ENCODE results near the gene ADAMTS18. TPM values are rescaled to one million over a fixed set of nuclear protein-coding genes. Genes with fewer than 3 reads are reported as not detected.

The ADAMTS18 gene
- total RNA-seq, 5 donors from 2014 or later (not counting 1 experiment from before 2014, with no cell fraction given): not detected

DNA sequence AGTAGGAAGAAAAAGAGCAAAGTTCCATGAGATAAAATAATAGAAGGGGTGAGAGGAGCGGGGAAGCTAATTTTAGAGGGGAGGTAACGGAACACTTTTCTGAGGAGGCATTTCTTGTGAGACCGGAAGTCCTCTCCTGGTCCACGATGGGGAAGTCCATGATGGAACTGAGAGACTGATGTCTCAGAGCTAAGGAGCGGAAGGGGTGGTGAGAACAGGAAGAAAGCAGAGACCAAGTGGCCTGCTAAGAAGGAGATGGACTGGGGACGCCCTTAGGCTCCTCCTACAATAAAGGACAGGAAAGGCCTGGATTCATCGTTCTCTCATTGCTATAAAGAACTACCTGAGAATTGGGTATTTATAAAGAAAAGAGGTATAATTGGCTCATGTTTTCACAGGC, 59.4 kb downstream of the ADAMTS18 start:
- H3K4me1 ChIP-seq (ENCODE audit: control insufficient read depth in 1 of 2, extremely low read depth in 1 of 2, insufficient read depth in 2 of 2, low read length in 2 of 2): no peaks in the 10 kb centered on the region
- H3K27me3 ChIP-seq (replicated peaks in 1 of 2; ENCODE audit: control insufficient read depth in 2 of 2, extremely low read depth in 1 of 2, insufficient read depth in 2 of 2, low read length in 1 of 2): peaks cover 0 to 3% of the 10 kb centered on the region in 2 experiments
- DNase-seq (no peak), ATAC-seq (replicated peaks in 1 of 4) (no peak)
- no peak overlapping the region for H3K27ac ChIP-seq (ENCODE audit: low read length)
- no peak overlapping the region for H3K4me3 Mint-ChIP-seq
- no peaks in the 10 kb centered on the region for H3K27me3 Mint-ChIP-seq
- H3K4me1 Mint-ChIP-seq: no peaks in the 10 kb centered on the region
- ChIA-PET CTCF (no interaction called here), POLR2A (no interaction called here)
- no peak overlapping the region for H3K4me3 ChIP-seq (ENCODE audit: control insufficient read depth in 1 of 2, extremely low read depth in 1 of 2, low read length in 1 of 2)
- H3K9me3 Mint-ChIP-seq: peaks cover 0 to 7% (median 0%) of the 10 kb centered on the region in 3 donors
- no peaks in the 10 kb centered on the region for H3K36me3 ChIP-seq (ENCODE audit: control insufficient read depth in 2 of 2, extremely low read depth in 1 of 2, insufficient read depth in 1 of 2, low read length in 1 of 2)
- no peaks in the 10 kb centered on the region for H3K9me3 ChIP-seq
- 85% methylated on average over 2 of the region's 7 CpGs for WGBS (ENCODE audit: insufficient coverage)
- H3K36me3 Mint-ChIP-seq: no peaks in the 10 kb centered on the region
- no peak overlapping the region for H3K27ac Mint-ChIP-seq

DNA sequence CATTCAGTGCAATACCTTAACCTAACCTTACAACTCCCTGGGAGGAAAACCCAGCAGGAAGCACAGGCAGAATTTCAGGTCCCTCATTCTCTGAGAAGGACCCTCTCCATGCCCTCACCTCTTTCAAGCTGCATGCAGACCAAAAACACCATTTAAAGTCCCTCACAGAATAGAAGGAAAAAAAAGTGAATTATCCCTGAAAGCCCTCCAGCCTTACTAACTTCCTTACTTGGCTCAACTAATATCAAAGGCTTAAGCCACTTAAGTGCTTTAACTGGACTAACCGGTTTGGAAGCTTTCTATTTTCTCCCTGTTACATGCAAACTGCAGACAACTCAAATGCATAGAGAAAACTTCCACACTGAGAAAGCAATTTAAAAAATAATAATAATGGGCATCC, 60.5 kb downstream of the ADAMTS18 start:
- ATAC-seq (replicated peaks in 1 of 4): no peak
- no peak overlapping the region for H3K27ac Mint-ChIP-seq
- H3K27ac ChIP-seq (ENCODE audit: low read length): no peak overlapping the region
- no peaks in the 10 kb centered on the region for H3K4me1 ChIP-seq (ENCODE audit: control insufficient read depth in 1 of 2, extremely low read depth in 1 of 2, insufficient read depth in 2 of 2, low read length in 2 of 2)
- CTCF ChIA-PET: no interaction called here
- no peaks in the 10 kb centered on the region for H3K9me3 ChIP-seq
- peaks cover 4 to 5% of the 10 kb centered on the region in 2 donors for H3K27me3 Mint-ChIP-seq
- H3K36me3 ChIP-seq (ENCODE audit: control insufficient read depth in 2 of 2, extremely low read depth in 1 of 2, insufficient read depth in 1 of 2, low read length in 1 of 2): no peaks in the 10 kb centered on the region
- no CpG with 5 or more reads among the region's 1 CpG for WGBS (ENCODE audit: insufficient coverage)
- peaks cover 0 to 7% (median 0%) of the 10 kb centered on the region in 3 donors for H3K9me3 Mint-ChIP-seq
- no peaks in the 10 kb centered on the region for H3K36me3 Mint-ChIP-seq
- H3K4me1 Mint-ChIP-seq: no peaks in the 10 kb centered on the region
- no peak overlapping the region for H3K4me3 ChIP-seq (ENCODE audit: control insufficient read depth in 1 of 2, extremely low read depth in 1 of 2, low read length in 1 of 2)
- DNase-seq: no peak
- POLR2A ChIA-PET: no interaction called here
- no peak overlapping the region for H3K4me3 Mint-ChIP-seq
- H3K27me3 ChIP-seq (replicated peaks in 1 of 2; ENCODE audit: control insufficient read depth in 2 of 2, extremely low read depth in 1 of 2, insufficient read depth in 2 of 2, low read length in 1 of 2): peaks cover 0 to 3% of the 10 kb centered on the region in 2 experiments

DNA sequence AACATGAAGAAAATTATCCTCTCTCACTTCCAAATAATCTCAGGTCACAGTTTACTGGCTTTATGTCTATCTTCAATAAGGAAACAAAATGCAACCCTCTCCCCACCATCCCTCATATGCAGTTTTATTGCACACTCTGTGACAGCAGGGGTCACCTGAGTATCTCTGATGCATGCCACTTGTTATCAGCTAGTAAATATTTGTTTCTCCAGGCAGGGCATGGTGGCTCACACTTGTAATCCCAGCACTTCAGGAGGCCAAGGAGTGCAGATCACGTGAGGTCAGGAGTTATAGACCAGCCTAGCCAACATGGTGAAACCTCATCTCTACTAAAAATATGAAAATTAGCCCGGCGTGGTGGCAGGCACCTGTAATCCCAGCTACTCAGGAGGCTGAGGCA, 61.1 kb downstream of the ADAMTS18 start:
- H3K9me3 ChIP-seq: no peaks in the 10 kb centered on the region
- H3K4me1 ChIP-seq (ENCODE audit: control insufficient read depth in 1 of 2, extremely low read depth in 1 of 2, insufficient read depth in 2 of 2, low read length in 2 of 2): no peaks in the 10 kb centered on the region
- ChIA-PET POLR2A (interaction anchor here in 1 of 2 donors (0.6 kb wide), 1 partner anchor 23 kb away, joined by 5 read pairs; no protein-coding TSS in a partner anchor), CTCF (no interaction called here)
- no peak overlapping the region for H3K27ac ChIP-seq (ENCODE audit: low read length)
- H3K4me3 Mint-ChIP-seq: no peak overlapping the region
- H3K36me3 Mint-ChIP-seq: no peaks in the 10 kb centered on the region
- H3K4me1 Mint-ChIP-seq: no peaks in the 10 kb centered on the region
- no peak for ATAC-seq (replicated peaks in 1 of 4)
- no peak overlapping the region for H3K27ac Mint-ChIP-seq
- 75% methylated on average over 2 of the region's 3 CpGs for WGBS (ENCODE audit: insufficient coverage)
- H3K4me3 ChIP-seq (ENCODE audit: control insufficient read depth in 1 of 2, extremely low read depth in 1 of 2, low read length in 1 of 2): no peak overlapping the region
- peaks cover 0 to 7% (median 0%) of the 10 kb centered on the region in 3 donors for H3K9me3 Mint-ChIP-seq
- H3K36me3 ChIP-seq (ENCODE audit: control insufficient read depth in 2 of 2, extremely low read depth in 1 of 2, insufficient read depth in 1 of 2, low read length in 1 of 2): no peaks in the 10 kb centered on the region
- H3K27me3 ChIP-seq (replicated peaks in 1 of 2; ENCODE audit: control insufficient read depth in 2 of 2, extremely low read depth in 1 of 2, insufficient read depth in 2 of 2, low read length in 1 of 2): peaks cover 0 to 3% of the 10 kb centered on the region in 2 experiments
- no peak for DNase-seq
- H3K27me3 Mint-ChIP-seq: peaks cover 4 to 5% of the 10 kb centered on the region in 2 donors

DNA sequence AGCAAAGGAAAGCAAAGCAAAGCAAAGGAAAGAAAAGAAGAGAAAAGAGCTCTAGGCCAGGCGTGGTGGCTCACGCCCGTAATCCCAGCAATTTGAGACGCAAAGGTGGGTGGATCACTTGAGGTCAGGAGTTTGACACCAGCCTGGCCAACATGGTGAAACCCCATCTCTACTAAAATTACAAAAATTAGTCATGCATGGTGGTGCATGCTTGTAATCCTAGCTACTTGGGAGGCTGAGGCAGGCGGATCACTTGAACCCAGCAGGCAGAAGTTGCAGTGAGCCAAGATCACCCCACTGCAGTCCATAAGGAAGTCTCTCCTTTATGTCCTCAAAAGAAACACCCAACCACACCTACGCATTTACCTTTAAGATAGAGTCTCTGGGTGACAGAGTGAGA, 70.1 kb downstream of the ADAMTS18 start:
- no peaks in the 10 kb centered on the region for H3K9me3 Mint-ChIP-seq
- CTCF ChIA-PET: no interaction called here
- no CpG with 5 or more reads among the region's 6 CpGs for WGBS (ENCODE audit: insufficient coverage)
- H3K27me3 Mint-ChIP-seq: peaks cover 3 to 5% of the 10 kb centered on the region in 2 donors
- ATAC-seq (replicated peaks in 1 of 4) (no peak), DNase-seq (no peak)
- H3K27me3 ChIP-seq (replicated peaks in 1 of 2; ENCODE audit: control insufficient read depth in 2 of 2, extremely low read depth in 1 of 2, insufficient read depth in 2 of 2, low read length in 1 of 2): no peaks in the 10 kb centered on the region
- no peak overlapping the region for H3K4me3 ChIP-seq (ENCODE audit: control insufficient read depth in 1 of 2, extremely low read depth in 1 of 2, low read length in 1 of 2)
- H3K4me3 Mint-ChIP-seq: no peak overlapping the region
- no peaks in the 10 kb centered on the region for H3K36me3 ChIP-seq (ENCODE audit: control insufficient read depth in 2 of 2, extremely low read depth in 1 of 2, insufficient read depth in 1 of 2, low read length in 1 of 2)
- no peaks in the 10 kb centered on the region for H3K9me3 ChIP-seq
- H3K27ac Mint-ChIP-seq: no peak overlapping the region
- POLR2A ChIA-PET: no interaction called here
- H3K4me1 ChIP-seq (ENCODE audit: control insufficient read depth in 1 of 2, extremely low read depth in 1 of 2, insufficient read depth in 2 of 2, low read length in 2 of 2): no peaks in the 10 kb centered on the region
- H3K36me3 Mint-ChIP-seq: no peaks in the 10 kb centered on the region
- H3K27ac ChIP-seq (ENCODE audit: low read length): no peak overlapping the region
- H3K4me1 Mint-ChIP-seq: no peaks in the 10 kb centered on the region

DNA sequence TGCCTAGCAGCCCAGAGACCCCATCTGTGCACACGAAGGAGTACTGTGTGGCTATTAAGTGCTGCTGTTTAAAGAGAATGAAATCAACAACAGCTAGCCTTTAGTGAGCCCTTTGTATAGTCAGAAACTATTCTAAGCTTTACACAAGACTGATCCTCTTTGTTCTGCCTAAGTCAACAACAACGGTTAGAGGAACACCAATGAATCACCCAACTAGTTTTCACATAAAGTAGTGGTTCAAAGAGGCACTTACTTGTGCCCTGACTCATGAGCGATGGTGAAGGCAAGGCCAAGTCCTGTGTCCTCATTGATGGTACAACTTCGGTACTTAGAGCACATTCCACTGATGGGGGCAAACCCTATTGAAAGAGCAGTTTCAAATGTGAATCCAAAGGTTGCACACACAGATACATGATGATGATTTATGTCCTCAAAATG, 75.8 kb downstream of the ADAMTS18 start:
- Histone ChIP-seq H3K4me3 (ENCODE audit: control insufficient read depth in 1 of 2, extremely low read depth in 1 of 2, low read length in 1 of 2) (no peak overlapping the region), H3K9me3 (no peaks in the 10 kb centered on the region), H3K4me1 (ENCODE audit: control insufficient read depth in 1 of 2, extremely low read depth in 1 of 2, insufficient read depth in 2 of 2, low read length in 2 of 2) (no peaks in the 10 kb centered on the region), H3K36me3 (ENCODE audit: control insufficient read depth in 2 of 2, extremely low read depth in 1 of 2, insufficient read depth in 1 of 2, low read length in 1 of 2) (no peaks in the 10 kb centered on the region), H3K27ac (ENCODE audit: low read length) (no peak overlapping the region), H3K27me3 (replicated peaks in 1 of 2; ENCODE audit: control insufficient read depth in 2 of 2, extremely low read depth in 1 of 2, insufficient read depth in 2 of 2, low read length in 1 of 2) (no peaks in the 10 kb centered on the region)
- ChIA-PET POLR2A (no interaction called here), CTCF (no interaction called here)
- H3K36me3 Mint-ChIP-seq: no peaks in the 10 kb centered on the region
- H3K27me3 Mint-ChIP-seq: peaks cover 0 to 5% of the 10 kb centered on the region in 2 donors
- H3K4me1 Mint-ChIP-seq: no peaks in the 10 kb centered on the region
- H3K9me3 Mint-ChIP-seq: no peaks in the 10 kb centered on the region
- WGBS (ENCODE audit: insufficient coverage): 75% methylated on average over 3 of the region's 4 CpGs
- DNase-seq (no peak), ATAC-seq (replicated peaks in 1 of 4) (no peak)
- no peak overlapping the region for H3K4me3 Mint-ChIP-seq
- no peak overlapping the region for H3K27ac Mint-ChIP-seq

DNA sequence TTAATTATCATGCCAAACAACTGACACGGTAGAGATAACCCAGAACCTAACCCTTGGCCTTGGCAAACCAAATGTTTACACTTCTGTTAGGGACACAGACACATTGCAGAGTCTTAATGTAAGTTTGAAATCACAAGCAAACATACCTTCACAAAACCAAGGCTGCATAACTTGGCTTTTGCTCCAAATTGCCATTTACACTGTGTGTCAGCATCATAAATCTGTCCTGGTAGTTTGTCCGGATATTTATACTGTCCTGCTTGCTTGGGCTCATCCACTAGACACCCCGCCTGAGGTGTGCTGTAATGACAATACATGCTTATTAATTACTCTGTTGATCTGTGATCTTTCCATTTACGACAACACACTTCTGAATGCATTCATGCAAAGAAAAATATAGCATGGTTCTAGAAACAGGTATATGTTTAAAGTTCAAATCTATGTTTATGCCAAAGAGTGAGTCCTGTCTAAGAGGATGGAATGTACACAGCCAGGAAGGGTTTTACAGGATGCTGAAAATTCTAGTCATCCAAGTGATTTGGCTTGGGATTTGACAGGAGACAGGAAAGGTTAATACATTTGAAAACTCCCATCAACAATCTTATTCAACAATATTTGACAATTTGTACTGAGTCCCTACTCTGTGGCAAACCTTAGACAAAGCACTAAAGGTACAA, 81.1 kb downstream of the ADAMTS18 start:
- Mint-ChIP-seq H3K9me3 (no peaks in the 10 kb centered on the region), H3K27ac (no peak overlapping the region), H3K4me1 (no peaks in the 10 kb centered on the region), H3K36me3 (no peaks in the 10 kb centered on the region), H3K4me3 (no peak overlapping the region), H3K27me3 (peaks cover 5% of the 10 kb centered on the region in 2 donors)
- ATAC-seq (replicated peaks in 1 of 4): no peak
- no peak overlapping the region for H3K27ac ChIP-seq (ENCODE audit: low read length)
- CTCF ChIA-PET: interaction anchor here in 1 of 2 donors (0.6 kb wide), 1 partner anchor 66 kb away, joined by 4 read pairs; no protein-coding TSS in a partner anchor
- H3K4me3 ChIP-seq (ENCODE audit: control insufficient read depth in 1 of 2, extremely low read depth in 1 of 2, low read length in 1 of 2): no peak overlapping the region
- no peaks in the 10 kb centered on the region for H3K4me1 ChIP-seq (ENCODE audit: control insufficient read depth in 1 of 2, extremely low read depth in 1 of 2, insufficient read depth in 2 of 2, low read length in 2 of 2)
- WGBS (ENCODE audit: insufficient coverage): no CpG with 5 or more reads among the region's 4 CpGs
- no peaks in the 10 kb centered on the region for H3K36me3 ChIP-seq (ENCODE audit: control insufficient read depth in 2 of 2, extremely low read depth in 1 of 2, insufficient read depth in 1 of 2, low read length in 1 of 2)
- no peaks in the 10 kb centered on the region for H3K27me3 ChIP-seq (replicated peaks in 1 of 2; ENCODE audit: control insufficient read depth in 2 of 2, extremely low read depth in 1 of 2, insufficient read depth in 2 of 2, low read length in 1 of 2)
- POLR2A ChIA-PET: no interaction called here
- no peaks in the 10 kb centered on the region for H3K9me3 ChIP-seq
- DNase-seq: no peak

Measured in T-cell (primary cell).